Activated CD4-positive, alpha-beta T cell treated with anti-CD3 and anti-CD28 coated beads for 48 hours (primary cell): ENCODE results near the gene CABP2.
A peak's percentile ranks its signal among the peaks of the same experiment; 100 is the strongest.

Experiments used
- DNase-seq: peaks from one replicate; pipeline ENCODE4 v3.0.0-alpha.2; 2020

Gene CABP2

GRCh38 chr11:67507242-67507863 is 15.9 kb downstream of the CABP2 start:
- no peak for DNase-seq

GRCh38 chr11:67506426-67507051 is 16.7 kb downstream of the CABP2 start:
- DNase-seq = no peak

- DNase-seq = peak; percentile 96
Measured at GRCh38 chr11:67505605-67506396, 17.4 kb downstream of the CABP2 start.

- DNase-seq = peak; percentile 81
Measured at GRCh38 chr11:67504950-67505581, 18.2 kb downstream of the CABP2 start, which contains the start of gene PITPNM1. Gene PITPNM1, minus strand, starts transcription at chr11:67505363. Its CDS starts 1,183 bp downstream, at chr11:67504180.

GRCh38 chr11:67504005-67504949 is 19.0 kb downstream of the CABP2 start:
- DNase-seq = peak; percentile 40

- no peak for DNase-seq
Measured at GRCh38 chr11:67503119-67504004, 19.9 kb downstream of the CABP2 start.

GRCh38 chr11:67502328-67502979 is 20.8 kb downstream of the CABP2 start:
- no peak for DNase-seq

- no peak for DNase-seq
Measured at GRCh38 chr11:67501854-67502253, 21.4 kb downstream of the CABP2 start.

- no peak for DNase-seq
Measured at GRCh38 chr11:67500831-67501715, 22.2 kb downstream of the CABP2 start.

GRCh38 chr11:67500484-67500821 is 22.8 kb downstream of the CABP2 start:
- DNase-seq = no peak

- no peak for DNase-seq
Measured at GRCh38 chr11:67499808-67500483, 23.3 kb downstream of the CABP2 start.

- no peak for DNase-seq
Measured at GRCh38 chr11:67498544-67498972, 24.7 kb downstream of the CABP2 start.

- no peak for DNase-seq
Measured at GRCh38 chr11:67497656-67498291, 25.5 kb downstream of the CABP2 start.

- no peak for DNase-seq
Measured at GRCh38 chr11:67496113-67496512, 27.1 kb downstream of the CABP2 start.

GRCh38 chr11:67495234-67496005 is 27.8 kb downstream of the CABP2 start:
- DNase-seq = no peak

- DNase-seq = no peak
Measured at GRCh38 chr11:67494371-67495233, 28.6 kb downstream of the CABP2 start.
